ENCODE data around the gene NTRK2.
A peak's percentile ranks its signal among the peaks of the same experiment; 100 is the strongest.

NTRK2 gene

DNA sequence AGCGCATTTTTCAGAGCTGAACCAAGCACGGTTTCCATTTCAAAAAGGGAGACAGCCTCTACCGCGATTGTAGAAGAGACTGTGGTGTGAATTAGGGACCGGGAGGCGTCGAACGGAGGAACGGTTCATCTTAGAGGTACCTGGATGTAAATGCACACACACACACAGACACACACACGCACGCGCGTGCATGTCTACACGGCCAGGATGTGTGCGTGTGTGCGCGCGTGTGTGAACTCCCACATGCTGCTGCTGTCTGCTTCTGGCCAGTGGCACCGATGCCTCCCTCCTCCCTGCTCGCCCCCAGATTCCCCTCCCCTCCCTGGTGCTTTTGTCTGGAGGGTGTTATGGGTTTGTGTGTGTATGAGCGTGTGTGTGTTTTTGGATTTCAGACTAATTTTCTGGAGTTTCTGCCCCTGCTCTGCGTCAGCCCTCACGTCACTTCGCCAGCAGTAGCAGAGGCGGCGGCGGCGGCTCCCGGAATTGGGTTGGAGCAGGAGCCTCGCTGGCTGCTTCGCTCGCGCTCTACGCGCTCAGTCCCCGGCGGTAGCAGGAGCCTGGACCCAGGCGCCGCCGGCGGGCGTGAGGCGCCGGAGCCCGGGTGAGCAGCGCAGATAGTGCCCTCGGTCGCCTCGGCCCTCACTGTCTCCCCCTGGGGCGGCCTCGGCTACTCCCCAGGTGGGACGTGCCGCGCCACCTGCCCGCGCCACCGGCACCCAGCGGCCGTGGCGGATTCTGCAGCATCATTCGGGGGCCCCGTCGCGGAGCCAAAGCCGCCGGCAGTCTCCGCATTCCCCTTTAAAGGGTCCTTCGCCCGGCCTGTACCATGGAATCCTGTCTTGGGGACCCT, at the start of gene NTRK2:
NTRK2 (plus strand) TSS at position 442 of the 850 bp plus-strand sequence. CDS start 1,020 bp downstream, outside the sequence.
- no peak for DNase-seq

DNA sequence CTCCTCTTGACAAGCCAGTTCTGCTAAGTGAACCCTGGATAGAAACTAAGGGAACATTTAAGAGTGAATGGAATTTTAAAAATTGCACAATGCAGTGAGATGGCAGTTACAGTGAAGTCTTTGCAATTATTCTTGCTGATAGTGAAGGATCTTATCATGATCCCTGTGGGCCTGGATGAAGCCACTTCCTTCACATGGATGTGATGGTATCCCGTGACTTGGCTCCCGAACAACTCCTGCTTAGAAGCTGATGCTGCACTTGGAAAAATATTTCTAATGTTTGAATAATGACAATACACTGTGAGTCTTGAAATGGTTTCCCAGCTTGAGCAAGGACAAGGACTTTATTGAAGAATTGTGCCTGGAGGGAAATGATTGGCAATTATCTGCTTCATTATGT, 49.2 kb upstream of the NTRK2 start:
- DNase-seq, result no peak

DNA sequence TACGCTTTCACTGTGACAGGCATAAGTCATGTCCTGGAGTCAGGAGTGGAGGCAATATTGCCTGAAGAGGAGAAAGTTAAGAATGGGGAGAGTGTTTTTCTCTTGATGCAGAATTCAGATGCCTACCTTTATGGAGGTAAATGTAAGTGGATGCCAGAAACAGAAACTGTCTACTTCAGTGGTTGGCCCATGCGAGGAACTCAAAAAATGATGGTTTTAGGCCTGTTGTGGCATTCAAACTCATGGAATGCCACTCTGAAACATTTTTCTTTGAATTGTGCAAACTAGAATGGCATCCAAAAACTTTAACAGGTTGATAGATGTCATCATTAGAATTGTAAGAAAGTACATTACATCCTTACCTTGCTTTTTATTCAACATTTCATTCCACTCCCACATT, 47.7 kb upstream of the NTRK2 start:
- no peak for DNase-seq

GRCh38 chr9:84622981-84623380, 46.5 kb upstream of the NTRK2 start:
- DNase-seq, result no peak

DNA sequence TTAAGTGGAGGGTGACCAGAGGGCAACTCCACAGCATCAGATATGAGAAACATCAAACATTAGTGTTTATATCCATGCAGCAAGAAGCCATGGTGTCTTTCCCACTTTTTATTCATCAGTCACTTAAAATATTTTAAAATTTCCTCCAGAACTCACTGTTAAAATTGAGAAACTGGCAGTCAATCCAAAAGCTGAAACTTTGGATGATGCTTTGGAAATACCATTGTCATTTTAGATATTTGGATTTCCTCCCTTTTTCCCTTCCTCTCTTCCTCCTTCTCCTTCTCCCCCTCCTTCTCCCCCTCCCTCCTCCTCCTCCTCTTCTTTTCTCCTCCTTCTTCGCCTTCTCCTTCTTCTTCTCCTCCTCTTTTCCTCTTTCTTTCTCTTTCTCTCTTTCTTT, 33.1 kb upstream of the NTRK2 start:
- no peak for DNase-seq

GRCh38 chr9:84642553-84643141, 26.9 kb upstream of the NTRK2 start:
- no peak for DNase-seq

- DNase-seq, result no peak
Observed at GRCh38 chr9:84647699-84648098, 21.8 kb upstream of the NTRK2 start.

- DNase-seq, result no peak
Observed at GRCh38 chr9:84652496-84653120, 16.9 kb upstream of the NTRK2 start.

GRCh38 chr9:84655447-84655846, 14.1 kb upstream of the NTRK2 start:
- no peak for DNase-seq

DNA sequence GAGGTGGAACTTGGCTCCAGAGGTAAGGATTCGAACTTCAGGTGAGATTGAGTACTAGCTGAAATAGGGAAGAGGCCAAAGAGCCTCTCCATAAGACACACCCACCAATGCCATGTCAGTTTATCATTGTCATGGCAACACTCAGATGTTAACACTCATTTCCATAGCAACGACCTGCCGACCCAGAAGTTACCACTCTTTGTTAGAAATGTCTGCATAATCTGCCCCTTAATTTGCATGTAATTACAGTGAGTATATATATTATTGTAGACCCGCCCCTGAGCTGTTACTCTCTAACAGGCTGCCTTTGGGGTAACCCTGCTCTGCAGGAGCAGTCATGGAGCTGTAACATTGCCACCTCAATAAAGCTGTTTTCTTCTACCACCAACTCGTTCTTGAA, 10.2 kb upstream of the NTRK2 start:
- no peak for DNase-seq

- DNase-seq, result no peak
Observed at GRCh38 chr9:84659773-84660172, 9.8 kb upstream of the NTRK2 start.

GRCh38 chr9:84667571-84668195, 1.8 kb upstream of the NTRK2 start:
- DNase-seq, result no peak

- DNase-seq, result peak; percentile 57
Observed at GRCh38 chr9:84668196-84669012, 1.1 kb upstream of the NTRK2 start.

DNA sequence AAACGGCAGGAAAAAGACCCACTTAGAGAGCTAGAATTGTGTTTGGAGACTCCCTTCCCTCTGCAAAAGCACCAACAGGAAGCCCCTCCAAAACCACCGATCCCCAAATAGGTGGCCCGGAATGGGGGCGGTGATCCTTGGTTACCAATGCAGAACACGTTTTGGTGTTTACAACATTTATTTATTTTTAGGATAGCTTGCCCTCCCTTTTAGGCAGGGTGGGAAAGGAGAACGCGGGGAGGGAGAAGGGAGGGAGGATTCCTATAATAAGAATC, 579 bp upstream of the NTRK2 start:
- DNase-seq, result no peak

- no peak for DNase-seq
Observed at GRCh38 chr9:84670138-84671041, 861 bp downstream of the NTRK2 start.

GRCh38 chr9:84671586-84672521, 2.3 kb downstream of the NTRK2 start:
- no peak for DNase-seq

DNA sequence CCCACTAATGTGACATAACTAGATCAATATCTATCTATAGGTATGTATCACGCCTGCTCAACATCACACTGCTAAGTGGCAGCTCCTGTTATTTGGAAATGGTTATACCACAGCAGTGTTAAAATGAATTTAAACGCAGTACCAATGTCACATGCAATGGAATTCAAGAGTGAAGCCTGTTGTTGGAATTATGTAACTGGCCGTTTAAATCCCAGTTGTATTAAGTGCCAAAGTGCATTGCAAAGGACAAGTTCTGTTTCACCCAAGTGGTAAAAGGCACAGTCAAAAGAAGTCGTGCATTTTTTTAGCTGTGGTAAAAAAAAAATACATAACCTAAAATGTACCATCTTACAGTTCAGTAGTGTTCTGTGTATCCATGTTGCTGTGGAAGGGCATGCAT, 4.3 kb downstream of the NTRK2 start:
- DNase-seq, result no peak

DNA sequence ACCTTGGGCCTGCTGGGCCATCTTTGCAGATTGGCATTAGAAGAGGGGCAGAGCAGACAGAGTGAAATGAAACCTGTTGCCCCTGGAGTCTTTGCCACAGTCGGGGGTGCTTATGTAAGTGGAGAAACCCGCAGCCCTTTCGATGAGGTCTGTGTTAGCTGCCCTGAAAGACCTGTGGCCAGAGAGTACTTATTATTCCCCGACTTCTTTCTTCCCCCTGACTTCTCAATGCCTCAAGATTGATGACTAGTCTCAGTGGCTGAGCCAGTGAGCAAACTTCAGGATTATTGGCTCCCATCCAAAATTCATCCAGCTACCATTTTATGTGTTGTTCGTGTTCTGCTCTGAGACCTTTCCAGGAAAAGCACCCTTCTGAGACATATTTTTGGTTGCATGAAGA, 7.6 kb downstream of the NTRK2 start:
- no peak for DNase-seq

DNA sequence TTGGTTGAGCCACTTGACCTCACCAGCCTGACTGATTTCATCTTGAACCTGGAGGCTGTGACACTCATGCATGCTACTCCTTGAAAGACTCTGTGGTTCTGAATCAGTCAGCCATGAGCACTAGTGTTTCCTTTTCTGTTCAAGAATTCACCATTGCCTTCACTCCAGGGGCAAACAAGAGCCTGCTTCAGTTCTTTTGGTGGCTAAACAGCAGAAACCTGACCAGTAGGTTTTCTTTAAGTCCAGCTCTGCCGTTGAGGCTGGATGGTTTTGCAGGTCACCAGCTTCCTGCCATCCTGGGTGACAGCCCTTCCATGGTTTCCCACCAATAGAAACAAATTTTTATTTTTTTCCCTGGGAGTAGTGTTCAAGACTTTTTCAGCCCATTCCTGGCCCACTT, 10.0 kb downstream of the NTRK2 start:
- no peak for DNase-seq

GRCh38 chr9:84681516-84682285, 12.2 kb downstream of the NTRK2 start:
- DNase-seq, result no peak

Data from NCI-H2171 (cell line).